Caco-2 (cell line): ENCODE data around the gene FCRLB. TPM values are rescaled to one million over a fixed set of nuclear protein-coding genes. Genes with fewer than 3 reads are reported as not detected.
A peak's percentile ranks its signal among the peaks of the same experiment; 100 is the strongest.

Source experiments
- BruUV-seq: library from RNA; stranded (reverse); fragments of 400-500 nt; replicated peaks from 2 replicates; lab custom pipeline; 2021; lab: Mats Ljungman, UMichigan
- CTCF ChIA-PET: fragments of 300-600 bp; sonication (Branson Sonifier 250); formaldehyde crosslinking; loops from one replicate; lab custom pipeline; 2022; ENCODE audit warnings: antibody characterized with exemption; lab: Charles Lee
- POLR2A ChIA-PET: fragments of 300-600 bp; sonication (Branson Sonifier 250); formaldehyde crosslinking; loops from one replicate; lab custom pipeline; 2022; ENCODE audit warnings: antibody characterized with exemption; lab: Charles Lee
- DNase-seq, 2 experiments: peaks; one replicate each; pipeline versions ENCODE4 v3.0.0 to v3.0.0-alpha.2; 2020 to 2022
- H3K27me3 ChIP-seq: replicated peaks from 2 replicates; pipeline ENCODE4 v1.6.0; 2011; ENCODE audit warnings: low read length; ENCODE audit not compliant: control insufficient read depth, insufficient read depth
- H3K36me3 ChIP-seq: 2 replicates; pipeline ENCODE4 v1.5.1; 2011; ENCODE audit warnings: low read length; ENCODE audit not compliant: control insufficient read depth, insufficient read depth
- H3K4me1 ChIP-seq: fragments of 250-450 bp; sonication (Bioruptor Pico); 2 replicates; pipeline ENCODE4 v1.5.1; 2020; ENCODE audit warnings: mild to moderate bottlenecking
- H3K4me3 ChIP-seq: 2 replicates; pipeline ENCODE4 v1.5.1; 2011; ENCODE audit warnings: low read depth, mild to moderate bottlenecking, control low read depth, low read length
- H3K9me3 ChIP-seq: fragments of 250-450 bp; sonication (Bioruptor Pico); 2 replicates; pipeline ENCODE4 v1.5.1; 2020; ENCODE audit warnings: mild to moderate bottlenecking, moderate library complexity
- H3K27ac Mint-ChIP-seq: one replicate; pipeline ENCODE4 v1.8.0; 2022; ENCODE audit warnings: mixed read lengths; ENCODE audit not compliant: unreplicated experiment
- H3K27me3 Mint-ChIP-seq: one replicate; pipeline ENCODE4 v1.8.0; 2022; ENCODE audit warnings: mixed read lengths; ENCODE audit not compliant: insufficient read depth, unreplicated experiment
- H3K36me3 Mint-ChIP-seq: one replicate; pipeline ENCODE4 v1.8.0; 2022; ENCODE audit warnings: mild to moderate bottlenecking, mixed read lengths; ENCODE audit not compliant: insufficient read depth, unreplicated experiment
- H3K4me1 Mint-ChIP-seq: one replicate; pipeline ENCODE4 v1.8.0; 2022; ENCODE audit warnings: low read depth, mixed read lengths; ENCODE audit not compliant: unreplicated experiment
- H3K4me3 Mint-ChIP-seq: one replicate; pipeline ENCODE4 v1.8.0; 2022; ENCODE audit warnings: mild to moderate bottlenecking, moderate library complexity, mixed read lengths; ENCODE audit not compliant: unreplicated experiment
- H3K9me3 Mint-ChIP-seq: one replicate; pipeline ENCODE4 v1.8.0; 2022; ENCODE audit warnings: mixed read lengths; ENCODE audit not compliant: unreplicated experiment
- intact Hi-C: fragments of 100-400 bp; cut with micrococcal nuclease; formaldehyde crosslinking; loops from one replicate; pipeline ENCODE4 v1.10.0; 2022; ENCODE audit not compliant: unreplicated experiment
- total RNA-seq: library from RNA; stranded (reverse); gene quantifications from 2 replicates; pipeline ENCODE4 v1.2.3, GENCODE V29; 2022
- TF ChIP-seq, protein P1 (sequence below), 2 experiments: fragments of 200-600 bp in 1 of 2; IDR thresholded peaks; 1 replicate in 1 of 2; 2 replicates in 1 of 2; pipeline versions ENCODE4 v1.5.1 to v1.8.0; 2011 to 2022; ENCODE audit warnings: antibody characterized with exemption in 1 of 2, control low read depth in 1 of 2, inconsistent platforms in 1 of 2, low read depth in 1 of 2, low read length in 1 of 2, mild to moderate bottlenecking in 1 of 2, moderate library complexity in 1 of 2; ENCODE audit not compliant: insufficient read depth in 1 of 2, severe bottlenecking in 1 of 2, unreplicated experiment in 1 of 2

The FCRLB gene
- total RNA-seq, 1 experiment from 2014 or later, result 0.29 TPM

DNA sequence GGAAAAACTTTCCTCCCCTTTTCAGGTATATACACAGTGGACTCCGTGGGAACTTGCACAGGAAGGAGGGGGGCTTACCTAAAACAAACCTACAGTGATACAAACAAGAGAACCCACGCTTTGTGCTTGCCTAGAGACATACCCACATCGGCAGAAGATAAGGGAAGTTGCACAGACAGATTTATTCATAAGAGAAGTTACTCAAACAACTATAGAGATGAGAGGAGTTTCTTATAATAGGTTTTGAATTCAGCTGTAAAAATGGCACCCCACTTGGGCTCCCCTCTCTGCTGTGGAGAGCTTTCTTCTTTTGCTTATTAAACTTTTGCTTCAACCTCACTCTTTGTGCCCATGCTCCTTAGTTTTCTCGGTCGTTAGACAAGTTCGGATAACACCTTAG is 26.5 kb downstream of the FCRLB start:
- BruUV-seq, result no TSS peak
- H3K4me1 ChIP-seq, result peaks cover 6% of the 10 kb centered on the region; the same call in 1 of the 2 replicates
- CTCF ChIA-PET, result interaction anchor here (1.0 kb wide), 1 partner anchor 289 kb away, joined by 4 read pairs; no protein-coding TSS in a partner anchor
- DNase-seq, result no peak
- Mint-ChIP-seq H3K27me3 (peaks cover 9% of the 10 kb centered on the region), H3K4me1 (peaks cover 8% of the 10 kb centered on the region), H3K36me3 (peaks cover 22% of the 10 kb centered on the region), H3K4me3 (no peak overlapping the region), H3K9me3 (no peaks in the 10 kb centered on the region), H3K27ac (no peak overlapping the region)
- no peaks in the 10 kb centered on the region for H3K36me3 ChIP-seq
- POLR2A ChIA-PET, result no interaction called here
- no peak overlapping the region for H3K4me3 ChIP-seq
- H3K9me3 ChIP-seq, result no peaks in the 10 kb centered on the region
- intact Hi-C loops, result no loop called here
- H3K27me3 ChIP-seq, result no peaks in the 10 kb centered on the region
- TF ChIP-seq, protein P1, sequence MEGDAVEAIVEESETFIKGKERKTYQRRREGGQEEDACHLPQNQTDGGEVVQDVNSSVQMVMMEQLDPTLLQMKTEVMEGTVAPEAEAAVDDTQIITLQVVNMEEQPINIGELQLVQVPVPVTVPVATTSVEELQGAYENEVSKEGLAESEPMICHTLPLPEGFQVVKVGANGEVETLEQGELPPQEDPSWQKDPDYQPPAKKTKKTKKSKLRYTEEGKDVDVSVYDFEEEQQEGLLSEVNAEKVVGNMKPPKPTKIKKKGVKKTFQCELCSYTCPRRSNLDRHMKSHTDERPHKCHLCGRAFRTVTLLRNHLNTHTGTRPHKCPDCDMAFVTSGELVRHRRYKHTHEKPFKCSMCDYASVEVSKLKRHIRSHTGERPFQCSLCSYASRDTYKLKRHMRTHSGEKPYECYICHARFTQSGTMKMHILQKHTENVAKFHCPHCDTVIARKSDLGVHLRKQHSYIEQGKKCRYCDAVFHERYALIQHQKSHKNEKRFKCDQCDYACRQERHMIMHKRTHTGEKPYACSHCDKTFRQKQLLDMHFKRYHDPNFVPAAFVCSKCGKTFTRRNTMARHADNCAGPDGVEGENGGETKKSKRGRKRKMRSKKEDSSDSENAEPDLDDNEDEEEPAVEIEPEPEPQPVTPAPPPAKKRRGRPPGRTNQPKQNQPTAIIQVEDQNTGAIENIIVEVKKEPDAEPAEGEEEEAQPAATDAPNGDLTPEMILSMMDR (IDR thresholded peaks at IDR 0.05; ENCODE audit: insufficient read depth in 1 of 2, low read depth in 1 of 2, low read length in 1 of 2, severe bottlenecking in 1 of 2, unreplicated experiment in 1 of 2), result no peak

DNA sequence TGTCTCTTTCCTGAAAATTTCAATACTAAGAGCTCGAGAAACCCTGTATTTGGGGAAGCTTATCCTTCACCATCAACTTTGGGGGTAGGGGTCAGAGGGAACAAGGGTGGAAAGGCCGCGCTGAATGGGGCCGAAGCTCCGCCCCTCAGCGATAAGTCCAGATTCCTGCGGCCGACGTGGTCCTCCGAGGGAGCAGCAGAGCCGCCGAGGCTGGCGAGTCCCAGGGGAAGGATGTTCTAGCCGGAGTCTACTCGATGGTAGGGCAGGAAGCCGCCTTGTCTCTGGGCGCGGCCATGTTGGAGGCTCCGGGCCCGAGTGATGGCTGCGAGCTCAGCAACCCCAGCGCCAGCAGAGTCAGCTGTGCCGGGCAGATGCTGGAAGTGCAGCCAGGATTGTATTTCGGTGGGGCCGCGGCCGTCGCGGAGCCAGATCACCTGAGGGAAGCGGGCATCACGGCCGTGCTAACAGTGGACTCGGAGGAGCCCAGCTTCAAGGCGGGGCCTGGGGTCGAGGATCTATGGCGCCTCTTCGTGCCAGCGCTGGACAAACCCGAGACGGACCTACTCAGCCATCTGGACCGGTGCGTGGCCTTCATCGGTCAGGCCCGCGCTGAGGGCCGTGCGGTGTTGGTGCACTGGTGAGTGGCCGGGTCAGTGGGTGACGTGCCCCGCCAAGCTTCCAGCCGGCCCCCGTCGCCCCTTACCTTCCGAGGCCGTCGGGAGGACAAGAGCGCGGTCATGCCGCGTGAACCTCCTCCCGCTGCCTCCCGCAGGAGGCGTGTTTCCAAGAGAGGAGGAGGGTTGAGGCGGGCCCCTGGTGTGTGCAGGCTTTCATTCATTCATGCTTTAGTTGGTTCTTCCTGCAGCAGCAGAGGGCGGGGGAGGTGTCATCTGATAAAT is 28.4 kb downstream of the FCRLB start, which contains the start of gene DUSP12:
Gene DUSP12, plus strand, starts transcription at position 278 of the 899 bp plus-strand sequence. Its CDS starts 16 bp downstream, at position 294.
- no peaks in the 10 kb centered on the region for H3K27me3 ChIP-seq
- H3K9me3 ChIP-seq, result no peaks in the 10 kb centered on the region
- BruUV-seq, result TSS peak; percentile 36
- H3K4me1 Mint-ChIP-seq, result peaks cover 8% of the 10 kb centered on the region
- intact Hi-C loops, result loop anchor here (1.0 kb wide), 1 partner anchor 17 kb away; the partner anchor contains the start of gene ATF6
- H3K27me3 Mint-ChIP-seq, result peaks cover 9% of the 10 kb centered on the region
- peaks cover 6% of the 10 kb centered on the region; the same call in 1 of the 2 replicates for H3K4me1 ChIP-seq
- H3K4me3 ChIP-seq, result peak within 1 kb of the TSS; percentile 99
- peaks cover 7% of the 10 kb centered on the region for H3K9me3 Mint-ChIP-seq
- H3K27ac Mint-ChIP-seq, result peak within 1 kb of the TSS; percentile 96
- 0 out of 2 replicates have a peak, but pooled peaks cover 2% of the 10 kb centered on the region for H3K36me3 ChIP-seq
- TF ChIP-seq, protein P1 (IDR thresholded peaks at IDR 0.05; ENCODE audit: insufficient read depth in 1 of 2, low read depth in 1 of 2, low read length in 1 of 2, severe bottlenecking in 1 of 2, unreplicated experiment in 1 of 2), result peak in 1 of 2 experiments; percentile 22
- peak; percentile 95 for DNase-seq
- H3K36me3 Mint-ChIP-seq, result peaks cover 39% of the 10 kb centered on the region
- peak within 1 kb of the TSS; percentile 91 for H3K4me3 Mint-ChIP-seq
- ChIA-PET POLR2A (interaction anchor here (0.6 to 1.3 kb wide), 5 partner anchors 9 to 138 kb away, joined by 3 to 6 read pairs (median 4); no protein-coding TSS in a partner anchor), CTCF (interaction anchor here (0.7 to 2.0 kb wide), 5 partner anchors 9 to 287 kb away, joined by 3 to 10 read pairs (median 3); partner anchors contain the start of gene OLFML2B)

DNA sequence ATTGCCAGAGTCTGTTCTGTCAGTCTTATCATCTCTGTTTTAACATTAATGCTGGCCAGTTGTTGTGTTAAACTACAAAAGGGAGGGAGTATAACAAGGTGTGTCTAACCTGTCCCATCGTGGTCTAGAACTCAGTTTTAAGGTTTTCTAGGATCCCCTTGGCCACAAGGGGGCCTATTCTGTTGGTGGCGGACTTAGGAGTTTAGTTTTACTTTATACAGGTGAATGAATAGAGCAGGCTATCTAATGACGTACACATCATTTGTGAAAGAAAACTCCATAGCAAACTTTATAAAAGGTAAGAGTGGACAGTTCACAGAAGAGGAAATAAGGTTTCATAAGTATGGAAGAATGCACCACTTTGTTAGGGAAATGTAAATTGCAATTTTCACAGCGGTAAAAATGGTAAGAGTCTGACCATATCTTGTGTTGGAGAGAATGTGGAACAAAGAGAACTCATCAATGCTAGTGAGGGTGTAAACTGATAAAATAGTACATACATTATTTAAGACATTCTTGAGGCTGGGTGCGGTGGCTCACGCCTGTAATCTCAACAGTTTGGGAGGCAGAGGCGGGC is 42.3 kb downstream of the FCRLB start:
- ChIA-PET CTCF (no interaction called here), POLR2A (no interaction called here)
- Mint-ChIP-seq H3K27ac (peak overlapping the region; percentile 54), H3K9me3 (no peaks in the 10 kb centered on the region), H3K4me1 (peaks cover 9% of the 10 kb centered on the region), H3K4me3 (peak overlapping the region; percentile 94), H3K27me3 (no peaks in the 10 kb centered on the region), H3K36me3 (peaks cover 16% of the 10 kb centered on the region)
- DNase-seq, result peak in 1 of 2 experiments; percentile 62
- BruUV-seq, result no TSS peak
- TF ChIP-seq, protein P1 (IDR thresholded peaks at IDR 0.05; ENCODE audit: insufficient read depth in 1 of 2, low read depth in 1 of 2, low read length in 1 of 2, severe bottlenecking in 1 of 2, unreplicated experiment in 1 of 2), result peak; percentile 61 to 64
- H3K27me3 ChIP-seq, result no peaks in the 10 kb centered on the region
- intact Hi-C loops, result no loop called here
- H3K4me1 ChIP-seq, result peaks cover 5% of the 10 kb centered on the region; the same call in 1 of the 2 replicates
- H3K9me3 ChIP-seq, result no peaks in the 10 kb centered on the region
- H3K36me3 ChIP-seq, result no peaks in the 10 kb centered on the region
- H3K4me3 ChIP-seq, result no peak overlapping the region
